Fibroblast of villous mesenchyme (primary cell): ENCODE measurements around the gene SULT2B1. TPM values are rescaled to one million over a fixed set of nuclear protein-coding genes. Genes with fewer than 3 reads are reported as not detected.

Source experiments
- DNase-seq: peaks from one replicate; pipeline ENCODE4 v3.0.0-alpha.2; 2010; ENCODE audit warnings: low read depth
- H3K4me3 ChIP-seq: 2 replicates; pipeline ENCODE4 v1.5.1; 2011; ENCODE audit warnings: low read depth, mild to moderate bottlenecking, low read length
- CTCF ChIP-seq: IDR thresholded peaks from 2 replicates; pipeline ENCODE4 v1.5.1; 2012; ENCODE audit warnings: low read depth, mild to moderate bottlenecking, low read length; ENCODE audit not compliant: insufficient read depth
- total RNA-seq: library from RNA; depleted of rRNA; stranded (reverse); fragments of >200 nt; gene quantifications from 2 replicates; pipeline ENCODE4 v1.2.3, GENCODE V29; 2012

SULT2B1 gene
- total RNA-seq, 1 donor: not detected

- no peak overlapping the region for H3K4me3 ChIP-seq
- TF ChIP-seq CTCF: no peak
- DNase-seq: no peak
These were observed 75.4 kb downstream of the SULT2B1 start for GRCh38 chr19:48627201-48627864.

- no peak for DNase-seq
- TF ChIP-seq CTCF: no peak
- no peak overlapping the region for H3K4me3 ChIP-seq
These were observed 75.9 kb downstream of the SULT2B1 start for GRCh38 chr19:48627865-48628314.

- DNase-seq: no peak
- TF ChIP-seq CTCF: no peak
- no peak overlapping the region for H3K4me3 ChIP-seq
These were observed 76.7 kb downstream of the SULT2B1 start for GRCh38 chr19:48628486-48629296.

- no peak for DNase-seq
- TF ChIP-seq CTCF: no peak
- no peak overlapping the region for H3K4me3 ChIP-seq
These were observed 77.3 kb downstream of the SULT2B1 start for GRCh38 chr19:48629297-48629598.

GRCh38 chr19:48629599-48630295, 77.8 kb downstream of the SULT2B1 start:
- TF ChIP-seq CTCF: no peak
- peak; percentile 58 for DNase-seq
- H3K4me3 ChIP-seq: no peak overlapping the region

GRCh38 chr19:48630296-48631063, 78.5 kb downstream of the SULT2B1 start:
- peak; percentile 75 for DNase-seq
- H3K4me3 ChIP-seq: no peak overlapping the region

More at GRCh38 chr19:48630296-48631063, 78.5 kb downstream of the SULT2B1 start:
- TF ChIP-seq CTCF: peak; percentile 7
